Smooth muscle cell (in vitro differentiated cells): Measurements from ENCODE around the gene GPER1. TPM values are rescaled to one million over a fixed set of nuclear protein-coding genes. Genes with fewer than 3 reads are reported as not detected.
"Not testable (repeated sequence)": the region's sequence is repeated elsewhere in the genome, so short reads cannot be mapped to it uniquely, and the experiment has no call there.

Experiments used
- DNase-seq: peaks from one replicate; lab custom pipeline; 2025; ENCODE audit not compliant: unreplicated experiment; lab: John Stamatoyannopoulos, UW
- H2AFZ ChIP-seq: fragments of 200-600 bp; sonication (generic); 2 replicates; pipeline ENCODE4 v1.6.0; 2016; ENCODE audit warnings: antibody characterized with exemption, low read depth, mild to moderate bottlenecking
- H3F3A ChIP-seq: fragments of 200-600 bp; sonication (generic); 2 replicates; pipeline ENCODE4 v1.6.0; 2017; ENCODE audit warnings: antibody characterized with exemption, low read depth
- H3K27ac ChIP-seq: fragments of 200-600 bp; sonication (generic); 2 replicates; pipeline ENCODE4 v1.5.1; 2016; ENCODE audit warnings: low read depth, mild to moderate bottlenecking
- H3K27me3 ChIP-seq: fragments of 200-600 bp; sonication (generic); 2 replicates; pipeline ENCODE4 v1.6.1; 2016; ENCODE audit warnings: low read depth, mild to moderate bottlenecking
- H3K36me3 ChIP-seq: fragments of 200-600 bp; sonication (generic); 2 replicates; pipeline ENCODE4 v1.5.1; 2016; ENCODE audit warnings: low read depth
- H3K4me1 ChIP-seq: fragments of 200-600 bp; sonication (generic); 2 replicates; pipeline ENCODE4 v1.5.1; 2016; ENCODE audit warnings: low read depth
- H3K4me2 ChIP-seq: fragments of 200-600 bp; sonication (generic); 2 replicates; pipeline ENCODE4 v1.6.0; 2016; ENCODE audit warnings: mild to moderate bottlenecking
- H3K4me3 ChIP-seq: fragments of 200-600 bp; sonication (generic); 2 replicates; pipeline ENCODE4 v1.5.1; 2016; ENCODE audit warnings: mild to moderate bottlenecking
- H3K79me2 ChIP-seq: fragments of 200-600 bp; sonication (generic); 2 replicates; pipeline ENCODE4 v1.6.0; 2016; ENCODE audit warnings: low read depth, mild to moderate bottlenecking
- H3K9ac ChIP-seq: fragments of 200-600 bp; sonication (generic); 2 replicates; pipeline ENCODE4 v1.6.0; 2016; ENCODE audit warnings: low read depth
- H3K9me3 ChIP-seq: fragments of 200-600 bp; sonication (generic); replicated peaks from 2 replicates; pipeline ENCODE4 v1.5.1; 2016; ENCODE audit warnings: low read depth
- H4K20me1 ChIP-seq: fragments of 200-600 bp; sonication (generic); 2 replicates; pipeline ENCODE4 v1.6.0; 2016; ENCODE audit warnings: low read depth
- CTCF ChIP-seq: fragments of 200-600 bp; sonication (generic); IDR thresholded peaks from 2 replicates; pipeline ENCODE4 v1.5.1; 2017; ENCODE audit warnings: borderline replicate concordance, mild to moderate bottlenecking, antibody characterized with exemption; ENCODE audit not compliant: insufficient read depth, poor library complexity, severe bottlenecking
- WGBS: methylation state at CpG from one replicate; pipeline ENCODE4 v1.1.7; 2016; ENCODE audit warnings: low lambda C conversion rate; 5-methylcytosine and 5-hydroxymethylcytosine counted together
- polyA plus RNA-seq: library from polyadenylated mRNA; unstranded; fragments of >200 nt; fragmentation: Nextera tagmentation; extraction: Ambion mirVana; gene quantifications from 2 replicates; pipeline ENCODE4 v1.2.1, GENCODE V29; 2016
- total RNA-seq: library from RNA; depleted of rRNA; stranded (reverse); fragments of >200 nt; gene quantifications from 2 replicates; pipeline ENCODE4 v1.2.3, GENCODE V29; 2014

The GPER1 gene
- total and polyA plus RNA-seq, 2 experiments from 2014 or later = 1.3 to 2.3 TPM

GRCh38 chr7:1142051-1142635 is 54.2 kb downstream of the GPER1 start:
- Histone ChIP-seq H3K4me3 (no peak overlapping the region), H2AFZ (no peak overlapping the region), H3K9ac (no peak overlapping the region), H3F3A (no peaks in the 10 kb centered on the region), H3K4me2 (no peak overlapping the region), H3K27me3 (no peaks in the 10 kb centered on the region), H3K79me2 (peaks cover 5% of the 10 kb centered on the region), H3K4me1 (peaks cover 4% of the 10 kb centered on the region), H3K27ac (no peak overlapping the region), H4K20me1 (no peaks in the 10 kb centered on the region), H3K36me3 (no peaks in the 10 kb centered on the region), H3K9me3 (no peaks in the 10 kb centered on the region)
- WGBS = 81% methylated on average over 14 of the region's 14 CpGs
- DNase-seq = no peak
- no peak for TF ChIP-seq CTCF

GRCh38 chr7:1143031-1143430 is 55.1 kb downstream of the GPER1 start:
- not testable (repeated sequence) for H3K4me3 ChIP-seq, H3K79me2 ChIP-seq, H3K36me3 ChIP-seq, H4K20me1 ChIP-seq, H2AFZ ChIP-seq, DNase-seq, H3K27me3 ChIP-seq, H3K9ac ChIP-seq, H3K4me1 ChIP-seq, H3K4me2 ChIP-seq, H3F3A ChIP-seq, H3K9me3 ChIP-seq, H3K27ac ChIP-seq
- WGBS = 97% methylated on average over 5 of the region's 5 CpGs

Other genes starting within 250 kb of the GPER1 start
- 17.0 and 26.3 TPM in 2 replicates for gene GET4, start 211.6 kb upstream of the GPER1 start, total RNA-seq
- 39.9 and 52.3 TPM in 2 replicates for gene GET4, start 211.6 kb upstream of the GPER1 start, polyA plus RNA-seq
- gene ADAP1, start 133.4 kb upstream of the GPER1 start, total RNA-seq = 2.0 and 3.0 TPM in 2 replicates
- 1.3 and 2.4 TPM in 2 replicates for gene ADAP1, start 133.4 kb upstream of the GPER1 start, polyA plus RNA-seq
- 10.0 and 10.4 TPM in 2 replicates for gene COX19, start 112.6 kb upstream of the GPER1 start, total RNA-seq
- gene COX19, start 112.6 kb upstream of the GPER1 start, polyA plus RNA-seq = 10.4 and 19.0 TPM in 2 replicates
- gene CYP2W1, start 104.9 kb upstream of the GPER1 start, total RNA-seq = not detected in 2 replicates
- 0.44 TPM in 1 of 2 replicates, not detected in the other for gene CYP2W1, start 104.9 kb upstream of the GPER1 start, polyA plus RNA-seq
- gene GPR146, start 43.6 kb upstream of the GPER1 start, total RNA-seq = 1.8 and 3.6 TPM in 2 replicates
- 2.2 and 3.8 TPM in 2 replicates for gene GPR146, start 43.6 kb upstream of the GPER1 start, polyA plus RNA-seq
- 16.2 and 21.1 TPM in 2 replicates for gene ZFAND2A, start 72.1 kb downstream of the GPER1 start, total RNA-seq
- gene ZFAND2A, start 72.1 kb downstream of the GPER1 start, polyA plus RNA-seq = 29.9 and 34.2 TPM in 2 replicates
- not detected in 2 replicates for gene UNCX, start 144.8 kb downstream of the GPER1 start, total RNA-seq
- gene UNCX, start 144.8 kb downstream of the GPER1 start, polyA plus RNA-seq = not detected in 2 replicates